ENCODE data around the gene PRIMA1.

DNA sequence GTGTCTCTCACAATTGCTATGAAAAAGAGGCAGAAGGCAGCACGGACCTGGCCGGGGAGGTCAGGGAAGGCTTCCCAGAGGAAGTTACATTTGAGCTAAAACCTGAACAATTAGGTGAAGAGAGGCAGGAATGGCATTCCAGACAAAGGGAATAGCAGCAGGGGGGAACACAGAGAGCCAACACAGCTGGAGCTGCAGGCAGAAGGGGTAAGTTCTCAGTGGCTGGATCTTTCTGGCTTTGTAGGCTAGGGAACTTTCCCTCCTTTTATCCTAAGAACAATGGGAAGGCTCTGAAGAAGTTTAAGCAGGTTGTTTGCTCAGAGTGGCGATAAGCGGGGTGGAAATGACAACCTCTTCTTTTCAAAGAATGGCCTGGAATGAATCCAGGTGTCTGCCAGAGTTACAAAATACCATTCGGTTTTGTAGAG lies 100.0 kb downstream of the PRIMA1 start:
- TF ChIP-seq, protein P1, sequence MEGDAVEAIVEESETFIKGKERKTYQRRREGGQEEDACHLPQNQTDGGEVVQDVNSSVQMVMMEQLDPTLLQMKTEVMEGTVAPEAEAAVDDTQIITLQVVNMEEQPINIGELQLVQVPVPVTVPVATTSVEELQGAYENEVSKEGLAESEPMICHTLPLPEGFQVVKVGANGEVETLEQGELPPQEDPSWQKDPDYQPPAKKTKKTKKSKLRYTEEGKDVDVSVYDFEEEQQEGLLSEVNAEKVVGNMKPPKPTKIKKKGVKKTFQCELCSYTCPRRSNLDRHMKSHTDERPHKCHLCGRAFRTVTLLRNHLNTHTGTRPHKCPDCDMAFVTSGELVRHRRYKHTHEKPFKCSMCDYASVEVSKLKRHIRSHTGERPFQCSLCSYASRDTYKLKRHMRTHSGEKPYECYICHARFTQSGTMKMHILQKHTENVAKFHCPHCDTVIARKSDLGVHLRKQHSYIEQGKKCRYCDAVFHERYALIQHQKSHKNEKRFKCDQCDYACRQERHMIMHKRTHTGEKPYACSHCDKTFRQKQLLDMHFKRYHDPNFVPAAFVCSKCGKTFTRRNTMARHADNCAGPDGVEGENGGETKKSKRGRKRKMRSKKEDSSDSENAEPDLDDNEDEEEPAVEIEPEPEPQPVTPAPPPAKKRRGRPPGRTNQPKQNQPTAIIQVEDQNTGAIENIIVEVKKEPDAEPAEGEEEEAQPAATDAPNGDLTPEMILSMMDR (IDR thresholded peaks at IDR 0.05; ENCODE audit: low read depth, low read length, poor library complexity, severe bottlenecking) = no peak
- TF ChIP-seq EZH2phosphoT487 (IDR thresholded peaks at IDR 0.05; ENCODE audit: borderline replicate concordance, low read length) = no peak
